Stomach (tissue), 4 donors: ENCODE measurements around the gene SERINC3.

ENCODE experiments used
- CTCF ChIP-seq, 7 experiments: fragments of 450-650 bp in 4 of 7; fragments of 200-600 bp in 3 of 7; sonication (generic) in 3 of 7; IDR thresholded peaks; one replicate each; pipeline ENCODE4 v1.5.1; 2016 to 2019; ENCODE audit warnings: antibody characterized with exemption in 7 of 7, control low read depth in 2 of 7, mild to moderate bottlenecking in 1 of 7
- EP300 ChIP-seq: sonication (generic); formaldehyde crosslinking; IDR thresholded peaks from one replicate; pipeline ENCODE4 v1.6.1; 2017; ENCODE audit warnings: antibody characterized with exemption

GRCh38 chr20:44468044-44468782 lies 53.7 kb downstream of the SERINC3 start:
- TF ChIP-seq CTCF (IDR thresholded peaks at IDR 0.05), result no peak
- no peak for TF ChIP-seq EP300
